HG03378 (cell line): ENCODE measurements around the gene TMEM183A.

Experiments used
- ATAC-seq: cut with Tn5 transposase; IDR thresholded peaks from one replicate; pipeline ENCODE4 v1.9.1; 2021; ENCODE audit warnings: mild to moderate bottlenecking, moderate library complexity; ENCODE audit not compliant: unreplicated experiment

Gene TMEM183A

GRCh38 chr1:203044546-203045250 is 37.5 kb downstream of the TMEM183A start:
- no peak for ATAC-seq

DNA sequence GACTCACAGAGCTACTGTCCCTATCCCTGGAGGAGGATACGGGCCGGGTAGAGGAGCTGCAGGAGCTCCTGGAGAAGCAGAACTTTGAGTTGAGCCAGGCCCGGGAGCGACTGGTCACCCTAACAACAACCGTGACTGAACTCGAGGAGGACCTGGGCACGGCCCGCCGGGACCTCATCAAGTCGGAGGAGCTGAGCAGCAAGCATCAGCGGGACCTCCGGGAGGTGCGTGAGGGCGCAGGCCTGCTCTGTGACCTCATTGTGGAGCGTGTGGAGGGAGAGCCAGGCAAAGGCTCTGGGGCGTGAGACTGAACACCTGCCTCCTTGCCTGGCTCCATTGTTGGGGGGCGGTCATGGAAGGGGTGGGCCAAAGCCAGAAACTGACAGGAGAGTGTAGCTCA is 38.2 kb downstream of the TMEM183A start:
- no peak for ATAC-seq

DNA sequence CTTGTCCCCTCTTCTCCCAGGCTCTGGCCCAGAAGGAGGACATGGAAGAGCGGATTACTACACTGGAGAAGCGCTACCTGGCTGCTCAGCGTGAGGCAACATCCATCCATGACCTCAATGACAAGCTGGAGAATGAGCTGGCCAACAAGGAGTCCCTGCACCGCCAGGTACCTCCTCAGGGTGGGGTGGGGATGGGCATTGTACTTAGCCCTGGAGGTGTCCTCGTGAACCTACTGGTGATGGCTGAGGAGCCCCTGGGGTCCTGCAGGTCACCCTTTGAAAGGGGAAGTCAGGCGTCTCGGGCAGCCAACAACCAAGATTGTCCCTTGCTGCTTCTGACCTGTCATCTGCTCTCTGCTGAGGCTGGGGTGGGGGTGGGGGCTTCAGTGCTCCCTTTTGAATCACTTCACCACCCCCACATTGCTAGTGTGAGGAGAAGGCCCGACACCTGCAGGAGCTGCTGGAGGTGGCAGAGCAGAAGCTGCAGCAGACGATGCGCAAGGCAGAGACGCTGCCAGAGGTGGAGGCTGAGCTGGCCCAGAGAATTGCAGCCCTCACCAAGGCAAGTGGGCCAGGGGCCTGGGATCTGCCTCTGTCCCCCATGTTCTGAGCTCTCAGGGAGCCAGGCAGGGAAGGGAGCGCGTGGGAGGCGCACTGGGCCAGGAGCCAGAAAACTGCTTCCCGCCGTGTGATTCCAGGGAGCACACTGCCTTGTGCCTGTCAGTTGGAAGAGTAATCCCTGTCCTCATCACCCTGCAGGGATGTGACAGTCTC is 38.8 kb downstream of the TMEM183A start:
- no peak for ATAC-seq

- no peak for ATAC-seq
Measured at GRCh38 chr1:203046984-203047630, 39.9 kb downstream of the TMEM183A start.

DNA sequence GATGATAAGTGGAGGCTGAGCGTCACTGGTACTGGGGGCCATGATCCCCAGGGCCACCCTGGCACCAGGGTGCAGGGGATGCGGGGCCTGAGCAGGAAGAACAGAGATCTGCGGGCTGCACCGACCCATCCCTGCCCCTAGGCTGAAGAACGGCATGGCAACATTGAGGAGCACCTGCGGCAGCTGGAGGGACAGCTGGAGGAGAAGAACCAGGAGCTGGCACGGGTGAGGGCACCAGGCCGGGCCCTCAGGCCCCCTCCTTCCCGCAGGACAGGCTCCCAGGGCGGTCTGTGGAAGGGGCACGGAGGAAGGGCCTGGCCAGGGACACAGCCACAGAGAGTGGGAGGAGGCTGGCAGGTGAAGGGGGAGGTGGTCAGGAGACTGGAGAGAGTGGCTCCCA is 40.9 kb downstream of the TMEM183A start:
- no peak for ATAC-seq

GRCh38 chr1:203048555-203049051 is 41.4 kb downstream of the TMEM183A start:
- ATAC-seq: no peak

DNA sequence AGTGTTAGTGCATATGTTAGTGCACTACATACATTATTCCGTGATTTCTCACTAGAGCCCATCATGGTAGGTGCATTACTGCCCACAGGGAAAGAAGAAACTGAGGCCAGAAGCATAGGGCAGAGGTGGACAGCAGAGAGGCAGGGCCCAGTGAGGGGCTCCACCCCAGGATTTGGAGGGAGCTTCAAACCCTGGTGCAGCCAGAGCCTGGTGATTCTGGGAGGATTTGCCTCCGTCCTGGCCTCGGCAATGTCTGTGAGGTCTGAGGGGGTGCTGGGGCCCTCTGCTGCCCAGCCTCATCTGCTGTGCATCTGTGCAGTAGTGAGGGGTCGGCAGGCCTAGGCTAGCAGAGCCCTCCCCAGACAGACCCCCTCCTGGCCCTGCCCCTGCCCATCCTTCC is 41.9 kb downstream of the TMEM183A start:
- ATAC-seq: no peak

- ATAC-seq: no peak
Measured at GRCh38 chr1:203049576-203050180, 42.5 kb downstream of the TMEM183A start.

GRCh38 chr1:203050826-203051225 is 43.7 kb downstream of the TMEM183A start:
- ATAC-seq: no peak

DNA sequence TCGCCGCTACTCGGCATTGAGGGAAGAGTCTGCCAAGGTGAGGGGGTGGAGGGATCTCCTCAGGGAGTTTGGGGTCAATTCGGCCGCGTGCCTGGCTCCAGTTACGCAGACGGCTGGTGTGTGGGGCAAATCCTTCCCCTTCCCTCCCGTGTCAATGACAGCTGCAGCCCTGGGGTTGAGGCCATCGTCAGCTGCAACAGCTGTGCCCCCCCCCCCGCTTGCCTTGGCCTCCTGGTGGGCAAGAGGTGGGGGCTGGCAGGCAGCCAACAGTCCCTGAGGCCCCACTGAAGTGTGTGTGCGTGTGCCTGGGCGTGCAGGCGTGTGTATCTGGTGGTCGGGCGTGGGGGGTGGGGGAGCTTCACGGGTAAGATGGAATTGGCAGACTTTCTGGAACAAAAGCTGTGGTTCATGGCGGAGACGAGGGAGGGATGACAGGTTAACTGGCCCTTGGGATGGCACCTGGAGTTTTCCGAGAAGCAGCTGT is 44.7 kb downstream of the TMEM183A start:
- no peak for ATAC-seq

DNA sequence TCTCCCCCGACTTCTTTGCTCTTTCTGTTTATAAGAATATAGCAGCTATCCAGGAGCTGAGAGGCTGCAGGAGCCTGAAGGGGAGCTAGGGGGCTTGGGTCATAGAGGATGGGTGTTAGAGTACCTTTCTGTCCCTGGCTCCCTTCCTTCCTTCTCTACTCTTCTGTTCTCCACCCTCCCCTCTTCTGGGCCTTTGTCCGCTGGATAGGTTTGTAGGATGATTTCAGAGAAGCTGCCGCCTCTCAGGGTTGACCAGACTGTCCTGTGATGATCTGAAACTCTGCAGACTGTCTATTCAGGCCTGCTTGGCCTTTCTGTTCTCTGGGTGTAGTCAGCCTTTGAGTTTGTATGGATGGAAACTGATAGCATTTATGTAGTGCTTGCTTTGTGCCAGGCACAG is 45.4 kb downstream of the TMEM183A start:
- ATAC-seq: no peak

- ATAC-seq: no peak
Measured at GRCh38 chr1:203054184-203054583, 47.0 kb downstream of the TMEM183A start.

- no peak for ATAC-seq
Measured at GRCh38 chr1:203054642-203055041, 47.5 kb downstream of the TMEM183A start.

GRCh38 chr1:203055161-203055799 is 48.1 kb downstream of the TMEM183A start:
- no peak for ATAC-seq

- no peak for ATAC-seq
Measured at GRCh38 chr1:203056012-203056411, 48.8 kb downstream of the TMEM183A start.

DNA sequence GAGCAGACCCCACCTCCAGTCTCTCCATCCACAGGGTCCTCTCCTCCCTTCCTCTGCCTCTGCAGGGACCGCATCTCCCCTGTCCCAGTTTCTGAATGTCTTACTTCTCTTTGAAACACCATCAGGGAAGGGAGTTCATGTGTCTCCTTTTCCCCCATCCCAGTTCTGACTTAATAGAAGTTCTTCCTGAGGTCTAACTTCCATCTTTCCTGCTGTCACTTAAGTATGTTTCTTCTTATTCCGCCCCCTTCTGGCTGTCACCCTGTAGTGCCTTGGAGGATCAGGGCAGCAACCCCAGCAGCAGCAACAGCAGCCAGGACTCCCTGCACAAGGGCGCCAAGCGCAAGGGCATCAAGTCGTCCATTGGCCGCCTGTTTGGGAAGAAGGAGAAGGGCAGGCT is 49.3 kb downstream of the TMEM183A start:
- ATAC-seq: no peak

DNA sequence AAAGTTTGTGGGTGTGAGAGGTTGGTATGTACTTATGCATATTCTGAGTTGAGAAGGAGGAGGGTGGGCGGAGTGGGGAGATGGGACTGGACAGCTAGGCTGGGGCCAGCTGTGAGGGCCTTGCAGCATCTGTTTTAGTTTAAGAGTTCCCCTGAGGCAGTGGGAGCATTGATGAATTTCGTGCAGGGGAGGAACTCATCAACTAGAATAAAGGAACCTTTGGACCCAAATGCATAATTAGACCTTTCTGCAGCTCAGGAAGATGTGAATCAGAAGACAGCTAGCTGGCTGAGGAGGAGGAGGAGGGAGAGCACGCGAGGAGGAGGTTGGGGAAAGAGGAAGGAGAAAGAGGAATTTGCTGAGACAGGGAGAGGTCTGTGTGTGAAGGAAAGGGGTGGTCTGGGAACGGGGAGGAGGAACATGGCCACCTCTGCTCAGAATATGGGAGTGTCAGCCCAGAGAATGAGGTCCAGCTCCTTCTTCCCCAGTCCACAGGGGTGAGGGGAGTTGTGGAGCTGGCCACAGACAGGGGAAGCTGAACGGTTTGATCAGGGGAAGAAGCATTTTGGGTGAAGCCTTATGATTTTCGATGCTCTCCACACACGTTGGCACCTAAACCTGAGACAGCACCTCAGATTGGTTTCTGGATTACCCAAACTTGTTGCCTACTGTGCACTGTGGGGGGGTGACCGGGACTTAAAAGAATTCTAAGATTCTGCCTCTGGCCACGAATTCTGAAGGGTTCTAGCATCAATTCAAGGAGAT is 50.9 kb downstream of the TMEM183A start:
- ATAC-seq: no peak

DNA sequence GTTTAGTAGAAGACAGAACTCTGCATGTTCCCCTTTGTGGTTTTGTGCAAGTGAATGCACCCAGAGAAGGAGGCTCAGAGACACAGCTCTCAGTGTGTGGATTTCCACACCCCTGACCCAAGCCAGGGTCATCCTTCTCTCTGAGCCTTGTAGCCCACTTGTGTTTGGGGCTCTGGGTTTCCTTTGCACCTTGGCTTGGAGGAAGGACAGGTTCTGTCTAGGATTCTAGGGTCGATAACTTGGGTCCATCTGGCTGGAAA is 51.4 kb downstream of the TMEM183A start:
- no peak for ATAC-seq

GRCh38 chr1:203059485-203059884 is 52.3 kb downstream of the TMEM183A start:
- no peak for ATAC-seq

DNA sequence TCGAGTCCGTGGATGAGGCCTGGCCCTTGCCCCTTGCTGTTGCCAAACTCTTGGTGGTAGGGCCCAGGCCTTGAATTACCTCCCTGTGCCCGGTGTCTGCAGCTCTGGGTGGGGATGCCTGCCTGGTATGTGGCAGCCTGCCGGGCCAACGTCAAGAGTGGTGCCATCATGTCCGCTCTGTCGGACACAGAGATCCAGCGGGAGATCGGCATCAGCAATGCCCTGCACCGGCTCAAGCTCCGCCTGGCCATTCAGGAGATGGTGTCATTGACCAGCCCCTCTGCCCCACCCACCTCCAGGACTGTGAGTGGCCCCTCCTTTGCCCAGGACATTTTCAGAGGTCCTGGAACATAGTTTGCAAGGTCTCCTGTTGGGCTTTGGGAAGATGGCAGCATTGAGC is 52.9 kb downstream of the TMEM183A start:
- ATAC-seq: no peak
